Measurements from ENCODE around the gene DARS2.

The DARS2 gene

DNA sequence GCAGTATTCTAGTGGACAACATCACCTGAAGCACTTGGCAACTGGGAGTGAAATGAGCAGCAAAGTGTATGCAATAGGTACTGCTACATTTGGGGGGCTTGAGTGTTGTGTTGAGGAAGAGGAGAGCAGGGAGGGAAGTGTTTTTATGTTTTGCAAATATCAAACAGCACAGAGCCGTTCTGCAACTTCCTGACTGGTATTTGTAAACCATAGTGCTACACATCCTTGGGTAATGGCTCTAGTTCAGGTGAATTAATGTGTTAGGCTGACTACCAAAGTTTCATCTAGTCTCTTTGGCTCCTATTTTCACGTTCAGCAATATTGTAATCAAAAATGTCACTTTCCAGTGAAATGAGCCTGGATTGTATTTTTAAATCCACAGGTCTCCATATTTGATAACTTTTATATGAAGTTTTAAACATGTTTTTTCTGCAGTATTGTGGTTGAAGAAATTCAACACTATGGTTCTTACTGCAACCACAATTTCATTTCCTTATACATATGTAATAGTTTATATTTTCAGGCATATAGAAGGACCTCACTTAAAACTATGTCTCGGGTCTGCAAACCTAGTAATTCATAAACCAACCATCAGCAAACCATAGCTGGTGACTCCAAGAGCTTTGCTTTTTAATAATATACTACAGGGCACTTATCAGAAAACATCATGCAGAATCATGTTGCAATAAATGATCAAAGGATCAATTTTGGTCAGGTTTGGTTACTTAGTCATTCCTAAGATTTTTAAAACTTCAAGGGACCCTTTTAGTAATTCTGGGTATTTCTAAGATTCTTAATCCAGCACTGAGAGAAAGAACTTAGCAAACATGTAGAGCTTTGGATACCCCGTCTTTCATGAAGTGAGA is 62.5 kb downstream of the DARS2 start:
- DNase-seq (ENCODE audit: low spot score) (no peak), FAIRE-seq (no peak)

DNA sequence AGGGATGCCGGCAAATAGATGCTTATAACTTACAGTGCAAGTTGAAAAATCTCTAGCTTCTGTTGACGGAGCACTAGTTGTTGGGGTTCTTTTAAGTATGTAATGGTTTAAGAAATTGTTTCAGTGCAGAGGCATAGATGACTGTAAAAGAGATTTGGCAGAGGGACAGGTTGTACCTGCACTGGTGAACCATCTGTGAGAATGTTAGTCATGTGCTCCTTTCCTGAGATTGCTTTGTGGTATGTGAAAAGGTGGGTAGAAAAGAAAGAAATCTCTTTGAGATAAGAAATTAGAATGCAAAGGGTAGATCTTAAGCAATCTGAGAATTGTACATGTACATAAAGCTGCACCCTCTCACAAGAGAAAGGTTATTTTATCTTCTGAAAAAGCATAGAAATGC is 63.2 kb downstream of the DARS2 start:
- DNase-seq (ENCODE audit: low spot score): no peak

DNA sequence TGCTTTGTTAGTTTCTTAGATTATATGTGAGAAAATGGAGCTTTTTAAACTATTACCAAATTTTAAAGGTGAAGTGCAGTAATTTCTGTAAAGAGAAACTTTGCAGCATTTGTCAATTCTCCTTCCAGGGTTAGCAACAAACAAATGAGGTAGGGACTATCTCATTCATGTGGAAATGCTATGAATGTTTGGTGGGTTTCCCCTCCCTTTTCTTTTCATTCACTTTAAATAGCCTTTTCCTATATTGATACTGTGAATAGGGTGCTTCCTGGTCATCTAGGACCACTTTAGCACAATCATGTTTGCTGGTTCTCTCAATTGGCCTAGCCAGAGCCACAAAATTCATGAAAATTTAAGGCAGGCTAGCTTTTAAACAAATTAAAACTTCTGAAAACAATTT is 64.3 kb downstream of the DARS2 start:
- FAIRE-seq (no peak), DNase-seq (ENCODE audit: low spot score) (no peak)

More for the DNA sequence above, 63.2 kb downstream of the DARS2 start:
- FAIRE-seq: no peak

DNA sequence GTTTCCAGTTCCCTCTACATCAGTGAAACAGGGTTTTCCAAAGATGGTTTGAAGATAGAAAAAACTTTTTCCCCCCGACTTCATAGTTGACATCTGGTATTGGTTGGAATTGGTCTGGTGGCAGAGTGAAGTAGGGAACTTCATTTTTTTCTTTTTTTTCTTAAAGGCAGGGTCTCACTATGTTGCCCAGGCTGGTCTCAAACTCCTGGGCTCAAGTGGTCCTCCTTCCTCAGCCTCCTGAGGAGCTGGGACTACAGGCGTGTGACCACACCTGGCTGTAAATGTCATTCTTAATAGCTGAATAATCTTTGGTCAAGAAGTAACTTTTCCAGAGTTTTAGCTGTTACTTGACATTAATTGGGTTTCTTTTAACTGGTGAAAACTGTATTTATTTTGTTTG is 65.4 kb downstream of the DARS2 start:
- FAIRE-seq: no peak

DNA sequence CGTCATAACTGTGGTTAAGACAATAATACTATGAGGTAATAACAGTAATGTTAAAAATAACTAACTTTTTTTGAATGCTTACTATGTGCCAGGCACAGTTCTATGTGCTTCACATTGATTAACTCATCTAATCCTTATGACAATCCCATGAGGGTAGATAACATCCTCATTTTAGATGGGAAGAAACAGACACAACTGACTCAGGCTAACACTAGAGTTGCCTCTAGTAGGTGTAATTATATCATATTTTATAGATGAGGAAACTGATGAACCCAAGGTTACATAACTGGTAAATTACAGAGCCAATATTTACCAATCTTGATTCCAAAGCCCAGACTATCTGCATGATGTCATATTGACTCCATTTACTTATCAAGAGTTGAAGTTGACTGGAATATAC is 69.1 kb downstream of the DARS2 start:
- FAIRE-seq: no peak
- DNase-seq (ENCODE audit: low spot score): no peak

More for the DNA sequence above, 65.4 kb downstream of the DARS2 start:
- DNase-seq (ENCODE audit: low spot score): no peak

DNA sequence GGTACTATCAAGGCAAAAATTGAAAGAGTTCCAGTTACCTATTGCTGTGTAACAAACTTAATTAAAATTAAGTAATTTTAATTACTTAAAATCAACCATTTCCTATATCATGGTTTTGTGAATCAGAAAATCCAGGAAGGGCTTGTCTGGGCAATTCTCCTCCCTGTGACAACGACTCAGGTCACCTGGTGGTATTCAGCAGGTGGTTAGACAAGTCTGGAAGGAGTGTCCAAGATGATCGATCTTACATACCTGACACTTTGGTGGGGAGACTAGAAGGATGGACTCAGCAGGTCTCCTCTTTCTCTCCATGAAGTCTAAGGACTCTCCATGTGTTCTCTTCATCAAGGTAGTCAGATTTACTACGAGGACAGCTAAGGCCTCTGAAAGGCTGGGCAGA is 69.7 kb downstream of the DARS2 start:
- DNase-seq (ENCODE audit: low spot score): no peak
- no peak for FAIRE-seq

DNA sequence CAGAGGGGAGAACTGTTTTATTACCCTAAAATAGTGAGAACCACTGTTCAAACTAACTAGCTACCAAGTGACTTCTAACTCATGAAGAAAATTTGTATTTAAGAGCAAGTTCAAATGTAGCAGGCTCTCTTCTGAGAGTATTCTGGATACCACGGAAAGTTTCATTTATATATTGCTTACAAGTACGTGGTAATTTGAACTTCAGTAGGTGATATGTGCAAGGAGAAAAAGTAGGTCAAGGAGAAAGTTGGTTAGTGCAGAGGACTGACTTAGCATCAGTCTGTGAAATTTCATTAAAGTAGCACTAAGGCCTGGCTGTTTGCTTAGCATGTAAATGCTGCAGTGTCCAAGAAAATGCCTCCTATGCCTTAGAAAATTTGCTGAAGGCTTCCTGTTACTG is 76.0 kb downstream of the DARS2 start:
- FAIRE-seq (no peak), DNase-seq (ENCODE audit: low spot score) (no peak)

DNA sequence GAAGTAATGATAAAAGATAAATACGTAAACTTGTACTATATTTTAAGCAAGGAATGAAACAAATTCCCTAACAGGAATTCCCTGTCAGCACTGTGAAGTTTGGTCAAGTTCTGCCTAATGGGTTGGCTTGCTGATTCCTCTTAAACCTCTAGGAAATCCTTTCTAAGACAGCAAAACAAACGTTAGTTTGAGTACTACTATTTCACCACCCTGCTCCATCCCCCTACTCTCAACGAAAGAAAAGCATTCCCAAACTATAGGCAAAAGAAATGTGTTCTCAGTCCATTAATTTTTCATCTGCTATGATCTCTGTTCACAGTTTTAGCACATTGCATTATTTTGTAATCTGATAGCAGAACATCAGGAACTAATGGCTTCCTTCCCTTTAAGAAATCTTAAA is 76.5 kb downstream of the DARS2 start:
- DNase-seq (ENCODE audit: low spot score) (no peak), FAIRE-seq (no peak)

DNA sequence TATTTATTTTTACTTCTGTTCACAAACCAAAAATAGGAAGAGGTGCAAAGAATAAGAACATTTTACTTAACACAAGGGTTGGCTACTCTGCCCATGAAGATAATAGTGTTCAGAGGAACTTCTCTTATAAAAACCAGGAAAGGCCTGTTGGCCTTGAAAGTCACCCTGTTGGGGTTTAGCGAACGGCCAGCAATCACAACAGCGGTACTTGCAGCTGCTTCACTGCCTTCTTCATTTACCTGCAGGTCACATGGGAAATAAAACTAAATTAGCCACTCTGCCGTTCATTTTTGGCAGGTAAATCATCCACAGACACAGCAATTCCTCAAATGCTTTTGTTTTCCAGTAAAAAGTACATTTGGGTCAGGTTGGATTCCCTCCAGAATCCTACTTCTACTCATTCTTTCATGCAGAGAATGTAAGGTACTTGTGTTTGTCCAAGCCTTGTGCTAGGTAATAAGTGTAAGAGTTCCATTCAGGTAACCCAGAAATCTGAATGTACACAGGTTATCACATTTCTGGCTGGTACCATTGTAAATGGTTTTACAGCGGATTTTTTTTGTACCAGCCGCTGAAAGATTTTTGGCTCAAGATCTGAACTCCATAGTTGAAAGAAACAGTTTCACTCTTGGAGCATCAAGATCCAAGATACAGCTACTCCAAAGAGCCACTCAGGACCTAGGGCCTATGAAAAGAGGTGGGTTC is 79.5 kb downstream of the DARS2 start:
- DNase-seq (ENCODE audit: low spot score) (no peak), FAIRE-seq (no peak)
